Activated CD4-positive, alpha-beta T cell treated with anti-CD3 and anti-CD28 coated beads, Interleukin-2, amount 10 ng/mL, durations not matched to agents 24 days and 14 days (primary cell): ENCODE data around the gene RNGTT. TPM values are rescaled to one million over a fixed set of nuclear protein-coding genes. Genes with fewer than 3 reads are reported as not detected.
"Not testable (repeated sequence)": the region's sequence is repeated elsewhere in the genome, so short reads cannot be mapped to it uniquely, and the experiment has no call there.

Experiments used
- DNase-seq: peaks from one replicate; pipeline ENCODE4 v3.0.0; 2022
- H3K27ac Mint-ChIP-seq: one replicate; pipeline ENCODE4 v1.8.0; 2022; ENCODE audit warnings: mild to moderate bottlenecking, mixed read lengths
- H3K27me3 Mint-ChIP-seq: one replicate; pipeline ENCODE4 v1.8.0; 2022; ENCODE audit warnings: mixed read lengths
- H3K36me3 Mint-ChIP-seq: one replicate; pipeline ENCODE4 v1.8.0; 2022; ENCODE audit warnings: low read depth, mild to moderate bottlenecking, mixed read lengths
- H3K4me1 Mint-ChIP-seq: one replicate; pipeline ENCODE4 v1.8.0; 2021; ENCODE audit warnings: mixed read lengths
- H3K4me3 Mint-ChIP-seq: one replicate; pipeline ENCODE4 v1.8.0; 2022; ENCODE audit warnings: mild to moderate bottlenecking, moderate library complexity, mixed read lengths
- H3K9me3 Mint-ChIP-seq: one replicate; pipeline ENCODE4 v1.8.0; 2021; ENCODE audit warnings: mixed read lengths
- intact Hi-C: fragments of 100-400 bp; cut with micrococcal nuclease; formaldehyde crosslinking; loops from one replicate; pipeline ENCODE4 v1.15.1; 2023
- total RNA-seq: library from RNA; stranded (reverse); gene quantifications from 2 replicates; pipeline ENCODE4 v1.2.3, GENCODE V29; 2022

The RNGTT gene
- total RNA-seq, 1 donor from 2014 or later, result 25.9 TPM

DNA sequence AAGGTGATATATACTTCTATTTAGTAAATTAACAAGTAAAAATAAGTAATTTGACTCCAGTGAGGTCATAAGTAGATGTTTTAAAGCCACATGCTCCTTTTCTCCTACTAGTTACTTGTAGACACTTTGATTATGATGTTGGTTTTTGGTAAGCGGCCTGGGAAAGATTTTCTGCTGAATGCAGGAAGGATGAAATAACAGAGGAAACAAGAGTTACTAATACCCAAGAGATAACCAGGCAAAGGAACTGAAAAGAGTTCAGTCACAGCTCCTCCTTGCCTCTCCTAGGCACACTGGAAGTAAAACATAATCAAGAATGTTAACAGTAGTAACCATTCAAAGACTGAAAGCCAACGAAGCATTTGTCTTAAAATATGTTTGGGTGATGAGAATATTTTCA, 203.3 kb downstream of the RNGTT start:
- no peak overlapping the region for H3K4me3 Mint-ChIP-seq
- intact Hi-C loops, result no loop called here

DNA sequence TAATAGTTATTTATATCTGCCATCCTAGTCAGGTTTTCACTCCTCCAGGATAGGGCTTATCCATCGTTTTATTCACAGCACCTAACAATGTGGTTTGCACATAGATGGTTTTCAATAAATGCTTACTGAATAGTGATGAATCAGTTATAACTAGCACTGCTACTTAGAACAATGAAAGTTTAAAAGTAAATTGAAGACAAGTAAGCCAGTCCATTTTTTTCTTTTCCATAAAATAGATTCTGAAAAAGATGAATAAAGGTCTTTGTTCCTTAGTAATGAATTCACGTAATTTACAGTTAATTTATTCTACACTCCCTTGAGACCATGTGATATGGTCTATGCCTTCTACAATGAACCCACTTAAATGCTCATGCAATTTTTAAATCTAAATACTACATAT, 212.5 kb downstream of the RNGTT start:
- peaks cover 4% of the 10 kb centered on the region for H3K9me3 Mint-ChIP-seq
- H3K4me3 Mint-ChIP-seq, result no peak overlapping the region
- peaks cover 8% of the 10 kb centered on the region for H3K36me3 Mint-ChIP-seq
- intact Hi-C loops, result no loop called here
- no peak for DNase-seq
- H3K27ac Mint-ChIP-seq, result no peak overlapping the region
- H3K4me1 Mint-ChIP-seq, result no peaks in the 10 kb centered on the region
- no peaks in the 10 kb centered on the region for H3K27me3 Mint-ChIP-seq

More for the DNA sequence above, 203.3 kb downstream of the RNGTT start:
- Mint-ChIP-seq H3K36me3 (peaks cover 6% of the 10 kb centered on the region), H3K27ac (no peak overlapping the region), H3K9me3 (peaks cover 4% of the 10 kb centered on the region), H3K27me3 (no peaks in the 10 kb centered on the region), H3K4me1 (no peaks in the 10 kb centered on the region)
- no peak for DNase-seq

DNA sequence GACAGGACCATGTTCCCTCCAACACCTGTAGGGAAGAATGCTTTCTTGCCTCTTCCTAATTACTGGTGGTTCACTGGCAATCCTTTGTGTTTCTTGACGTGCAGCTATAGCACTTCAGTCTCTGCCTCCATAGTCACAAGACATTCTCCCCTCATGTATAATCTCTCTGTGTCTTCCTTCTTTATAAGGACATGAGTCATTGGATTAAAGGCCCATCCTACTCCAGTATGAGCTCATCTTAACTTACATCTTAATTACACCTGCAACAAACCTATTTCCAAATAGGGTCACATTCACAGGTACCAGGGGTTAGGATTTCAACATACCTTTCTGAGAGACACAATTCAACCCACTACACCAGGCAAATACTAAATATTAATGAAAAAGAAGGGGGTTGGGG, 213.6 kb downstream of the RNGTT start:
- Mint-ChIP-seq H3K4me3 (no peak overlapping the region), H3K36me3 (peaks cover 6% of the 10 kb centered on the region), H3K27ac (no peak overlapping the region), H3K9me3 (no peaks in the 10 kb centered on the region), H3K27me3 (no peaks in the 10 kb centered on the region), H3K4me1 (no peaks in the 10 kb centered on the region)
- intact Hi-C loops, result no loop called here
- no peak for DNase-seq

DNA sequence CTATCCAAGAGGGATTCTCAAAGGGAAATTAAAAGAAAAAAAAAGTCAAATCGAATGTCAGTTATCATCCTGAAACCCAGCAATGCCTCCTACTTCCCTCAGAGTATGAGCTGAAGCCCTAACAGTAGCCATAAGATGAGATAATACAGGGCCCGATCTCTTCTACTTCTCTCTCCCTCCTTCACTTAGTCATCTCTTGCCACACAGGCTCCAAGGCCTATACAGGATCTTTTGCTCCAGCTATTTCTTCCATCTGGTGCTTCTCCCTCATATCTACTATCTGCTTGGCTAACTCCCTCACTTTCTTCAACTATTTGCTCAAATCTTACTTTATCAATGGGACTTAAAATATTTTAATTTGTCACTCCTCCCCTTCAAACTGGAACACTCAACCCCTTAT, 215.3 kb downstream of the RNGTT start:
- no peak for DNase-seq
- H3K36me3 Mint-ChIP-seq, result peaks cover 2% of the 10 kb centered on the region

DNA sequence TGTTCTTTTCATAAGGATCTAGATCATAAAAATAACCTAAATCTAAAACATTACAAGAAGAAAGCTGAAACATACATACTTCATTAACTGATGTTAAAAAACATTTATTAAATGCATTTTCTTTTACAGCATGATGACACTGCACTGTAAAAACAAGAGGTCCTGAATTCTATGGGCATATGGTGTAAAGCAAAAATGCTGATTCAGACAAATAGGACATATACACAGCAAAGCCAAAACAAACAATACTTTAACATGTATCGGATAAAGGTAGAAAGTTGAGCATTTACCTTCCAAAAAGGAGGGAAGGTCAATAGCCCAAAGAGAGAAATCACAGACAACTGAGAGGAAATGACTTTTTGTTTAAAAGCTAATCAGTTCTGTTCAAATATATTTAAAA, 221.5 kb downstream of the RNGTT start:
- DNase-seq, result no peak
- Mint-ChIP-seq H3K4me3 (no peak overlapping the region), H3K9me3 (no peaks in the 10 kb centered on the region), H3K27ac (no peak overlapping the region), H3K36me3 (peaks cover 16% of the 10 kb centered on the region), H3K27me3 (no peaks in the 10 kb centered on the region), H3K4me1 (no peaks in the 10 kb centered on the region)
- intact Hi-C loops, result no loop called here

More for the DNA sequence above, 215.3 kb downstream of the RNGTT start:
- Mint-ChIP-seq H3K27ac (no peak overlapping the region), H3K27me3 (no peaks in the 10 kb centered on the region), H3K4me1 (no peaks in the 10 kb centered on the region), H3K4me3 (no peak overlapping the region), H3K9me3 (no peaks in the 10 kb centered on the region)
- intact Hi-C loops, result no loop called here

DNA sequence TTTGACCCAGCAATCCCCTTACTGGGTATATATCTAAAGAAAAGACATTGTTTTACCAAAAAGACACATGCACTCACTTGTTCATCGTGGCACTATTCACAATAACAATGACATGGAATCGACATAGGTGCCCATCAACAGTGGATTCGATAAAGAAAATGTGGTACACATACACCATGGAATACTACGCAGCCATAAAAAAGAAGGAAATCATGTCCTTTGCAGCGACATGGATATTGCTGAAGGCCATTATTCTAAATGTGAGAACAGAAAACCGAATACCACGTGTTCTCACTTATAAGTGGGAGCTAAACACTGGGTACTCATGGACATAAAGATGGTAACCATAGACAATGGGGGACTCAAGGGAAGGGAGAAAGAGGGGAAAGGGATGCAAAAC, 222.3 kb downstream of the RNGTT start:
- H3K27ac Mint-ChIP-seq, result no peak overlapping the region
- H3K27me3 Mint-ChIP-seq, result no peaks in the 10 kb centered on the region
- H3K9me3 Mint-ChIP-seq, result no peaks in the 10 kb centered on the region
- H3K36me3 Mint-ChIP-seq, result peaks cover 22% of the 10 kb centered on the region
- H3K4me3 Mint-ChIP-seq, result no peak overlapping the region
- DNase-seq, result no peak
- no peaks in the 10 kb centered on the region for H3K4me1 Mint-ChIP-seq
- intact Hi-C loops, result no loop called here

DNA sequence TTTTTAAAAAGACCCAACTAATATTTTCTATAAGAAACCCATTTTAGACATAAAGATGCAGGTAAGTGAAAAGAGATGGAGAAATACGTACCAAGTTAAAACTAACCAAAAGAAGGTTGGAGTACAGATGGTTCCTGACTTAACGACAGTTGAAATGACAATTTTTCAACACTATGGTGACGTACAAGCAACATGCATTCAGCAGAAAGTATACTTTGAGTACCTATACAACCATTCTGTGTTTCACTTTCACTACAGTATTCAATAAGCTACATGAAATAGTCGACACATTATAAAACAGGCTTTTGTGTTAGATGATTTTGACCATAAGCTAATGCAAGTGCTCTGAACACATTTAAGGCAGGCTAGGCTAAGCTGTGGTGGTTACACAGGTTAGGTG, 228.9 kb downstream of the RNGTT start:
- H3K27ac Mint-ChIP-seq, result no peak overlapping the region
- no peaks in the 10 kb centered on the region for H3K27me3 Mint-ChIP-seq
- H3K4me1 Mint-ChIP-seq, result peaks cover 10% of the 10 kb centered on the region
- peaks cover 46% of the 10 kb centered on the region for H3K36me3 Mint-ChIP-seq
- peaks cover 7% of the 10 kb centered on the region for H3K9me3 Mint-ChIP-seq
- no peak for DNase-seq
- no peak overlapping the region for H3K4me3 Mint-ChIP-seq
- intact Hi-C loops, result no loop called here

DNA sequence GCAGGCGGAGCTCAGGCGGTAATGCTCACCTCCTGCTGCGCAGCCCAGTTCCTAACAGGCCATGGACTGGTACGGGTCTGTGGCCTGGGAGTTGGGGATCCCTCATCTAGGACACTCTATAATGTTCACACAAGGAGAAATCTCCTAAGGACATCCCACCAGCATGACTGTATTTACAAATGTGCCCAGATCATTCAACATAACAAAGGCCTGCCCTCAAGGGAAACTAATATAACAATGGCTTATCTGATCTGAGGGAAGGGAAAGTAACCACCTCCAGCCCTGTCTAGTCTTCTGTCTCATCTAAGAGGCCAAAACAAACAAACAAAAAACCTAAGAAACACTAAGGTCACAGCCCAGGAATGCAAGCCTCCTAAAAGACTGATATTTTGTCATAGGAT, 232.8 kb downstream of the RNGTT start:
- H3K27me3 Mint-ChIP-seq, result no peaks in the 10 kb centered on the region
- H3K4me1 Mint-ChIP-seq, result peaks cover 18% of the 10 kb centered on the region
- peaks cover 36% of the 10 kb centered on the region for H3K36me3 Mint-ChIP-seq
- peaks cover 10% of the 10 kb centered on the region for H3K9me3 Mint-ChIP-seq
- H3K4me3 Mint-ChIP-seq, result no peak overlapping the region
- intact Hi-C loops, result no loop called here
- H3K27ac Mint-ChIP-seq, result no peak overlapping the region
- no peak for DNase-seq

DNA sequence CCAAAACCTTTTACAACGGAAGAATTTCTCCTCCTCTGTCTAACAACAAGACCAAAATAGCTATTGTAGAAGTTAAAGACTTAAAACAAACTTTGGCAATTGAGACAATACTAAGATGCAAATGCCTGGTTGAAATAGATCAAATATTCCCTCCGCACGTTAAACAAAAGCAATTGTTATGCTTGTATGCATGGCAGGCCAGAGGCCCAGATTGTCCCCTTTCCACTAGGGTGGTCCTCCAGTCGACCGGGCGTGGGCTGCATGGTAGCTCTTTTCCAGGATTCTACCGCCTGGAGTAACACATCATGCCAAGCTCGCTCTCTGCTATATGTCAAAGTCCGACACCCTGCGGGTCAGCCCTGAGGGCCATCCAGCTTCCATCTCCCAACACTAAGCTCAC, 234.7 kb downstream of the RNGTT start:
- Mint-ChIP-seq H3K36me3 (peaks cover 33% of the 10 kb centered on the region), H3K27me3 (no peaks in the 10 kb centered on the region), H3K4me1 (peaks cover 26% of the 10 kb centered on the region), H3K4me3 (no peak overlapping the region), H3K27ac (peak overlapping the region; percentile 48), H3K9me3 (peaks cover 17% of the 10 kb centered on the region)
- intact Hi-C loops, result no loop called here
- no peak for DNase-seq

DNA sequence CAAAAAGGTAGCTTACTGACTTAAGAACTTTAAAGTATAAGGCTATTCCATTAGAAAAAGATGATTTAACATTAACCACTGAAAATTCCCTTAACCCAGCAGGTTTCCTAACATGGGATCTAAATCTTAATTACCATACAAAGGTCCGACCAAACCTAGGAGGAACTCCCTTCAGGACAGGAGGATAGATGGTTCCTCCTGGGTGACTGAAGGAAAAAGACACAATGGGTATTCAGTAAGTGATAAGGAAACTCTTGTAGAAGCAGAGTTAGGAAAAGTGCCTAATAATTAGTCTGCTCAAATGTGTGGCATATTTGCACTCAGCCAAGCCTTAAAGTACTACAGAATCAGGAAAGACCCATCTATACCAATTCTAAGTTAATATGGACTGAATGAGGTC, 237.0 kb downstream of the RNGTT start:
- H3K27ac Mint-ChIP-seq, DNase-seq, H3K4me3 Mint-ChIP-seq, H3K27me3 Mint-ChIP-seq, intact Hi-C loops: not testable (repeated sequence)
- H3K4me1 Mint-ChIP-seq, result peaks cover 20% of the 10 kb centered on the region
- peaks cover 26% of the 10 kb centered on the region for H3K36me3 Mint-ChIP-seq
- peaks cover 17% of the 10 kb centered on the region for H3K9me3 Mint-ChIP-seq

DNA sequence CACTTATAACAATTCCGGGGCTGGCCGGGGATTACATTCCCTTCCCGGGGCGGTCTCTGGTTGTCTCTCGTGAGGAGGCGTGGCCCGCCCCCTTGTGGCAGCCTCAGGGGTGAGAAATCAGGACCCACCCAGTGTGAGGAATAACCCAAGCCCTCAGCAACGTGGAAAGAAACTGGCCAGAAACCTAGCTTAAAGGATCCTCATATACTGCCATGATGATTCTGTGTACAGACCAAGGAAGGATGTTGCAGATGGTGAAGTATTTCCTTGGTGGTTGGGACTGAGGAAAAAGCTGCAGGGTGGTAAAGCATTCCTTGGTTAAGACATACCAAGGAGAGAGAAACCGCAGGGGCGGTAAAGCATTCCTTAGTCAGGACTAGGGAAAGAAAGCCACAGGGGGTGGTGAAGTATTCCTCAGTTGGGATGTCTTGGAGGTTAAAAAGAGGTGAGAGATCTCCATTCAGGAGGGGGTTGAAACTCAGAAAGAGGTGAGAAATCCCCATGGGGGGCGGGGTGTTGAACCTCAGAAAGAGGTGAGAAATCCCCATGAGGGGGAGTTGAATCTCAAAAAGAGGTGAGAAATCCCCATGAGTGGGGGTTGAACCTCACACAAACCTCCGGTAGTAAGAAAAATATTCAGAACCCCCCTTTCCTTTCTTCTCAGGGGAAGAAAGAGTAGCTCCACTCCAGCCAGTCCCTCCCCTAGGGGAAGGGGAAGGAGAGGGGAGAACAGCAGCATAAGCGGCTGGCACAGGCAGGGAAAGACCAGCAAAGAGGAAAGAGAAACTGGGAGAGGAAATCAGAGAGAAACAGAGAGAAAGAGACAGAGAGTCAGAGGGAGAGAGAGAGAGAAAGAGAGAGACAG, 238.1 kb downstream of the RNGTT start:
- peaks cover 16% of the 10 kb centered on the region for H3K36me3 Mint-ChIP-seq
- DNase-seq, result no peak
- H3K27ac Mint-ChIP-seq, result peak overlapping the region; percentile 46
- intact Hi-C loops, result no loop called here
- H3K4me1 Mint-ChIP-seq, result peaks cover 16% of the 10 kb centered on the region
- peak overlapping the region; percentile 46 for H3K4me3 Mint-ChIP-seq
- peaks cover 10% of the 10 kb centered on the region for H3K9me3 Mint-ChIP-seq
- no peaks in the 10 kb centered on the region for H3K27me3 Mint-ChIP-seq

DNA sequence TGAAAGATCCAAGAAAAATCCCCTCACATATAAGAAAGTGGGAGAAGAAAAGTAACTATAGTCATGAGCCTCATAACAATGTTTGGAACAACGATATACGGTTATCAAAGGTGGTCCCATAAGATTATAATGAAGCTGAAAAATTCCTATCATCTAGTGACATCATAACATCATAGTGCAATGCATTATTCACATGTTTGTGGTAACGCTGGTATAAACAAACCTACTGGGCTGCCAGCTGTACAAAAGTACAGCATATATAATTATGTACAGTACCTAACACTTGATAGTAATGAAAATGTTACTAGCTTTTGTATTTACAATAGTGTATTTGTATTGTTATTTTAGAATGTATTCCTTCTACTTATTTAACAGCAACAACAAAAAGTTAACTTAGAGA, 240.7 kb downstream of the RNGTT start:
- no peak overlapping the region for H3K4me3 Mint-ChIP-seq
- H3K4me1 Mint-ChIP-seq, result peaks cover 16% of the 10 kb centered on the region
- peaks cover 9% of the 10 kb centered on the region for H3K9me3 Mint-ChIP-seq
- H3K36me3 Mint-ChIP-seq, result peaks cover 6% of the 10 kb centered on the region
- intact Hi-C loops, result no loop called here
- no peak overlapping the region for H3K27ac Mint-ChIP-seq
- no peak for DNase-seq
- H3K27me3 Mint-ChIP-seq, result no peaks in the 10 kb centered on the region

DNA sequence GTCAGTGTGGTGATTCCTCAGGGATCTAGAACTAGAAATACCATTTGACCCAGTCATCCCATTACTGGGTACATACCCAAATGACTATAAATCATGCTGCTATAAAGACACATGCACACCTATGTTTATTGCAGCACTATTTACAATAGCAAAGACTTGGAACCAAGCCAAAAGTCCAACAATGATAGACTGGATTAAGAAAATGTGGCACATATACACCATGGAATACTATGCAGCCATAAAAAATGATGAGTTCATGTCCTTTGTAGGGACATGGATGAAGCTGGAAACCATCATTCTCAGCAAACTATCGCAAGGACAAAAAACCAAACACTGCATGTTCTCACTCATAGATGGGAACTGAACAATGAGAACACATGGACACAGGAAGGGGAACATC, 247.0 kb downstream of the RNGTT start:
- intact Hi-C loops, H3K4me1 Mint-ChIP-seq, H3K27me3 Mint-ChIP-seq, H3K9me3 Mint-ChIP-seq, H3K27ac Mint-ChIP-seq, H3K4me3 Mint-ChIP-seq, DNase-seq: not testable (repeated sequence)
- peaks cover 12% of the 10 kb centered on the region for H3K36me3 Mint-ChIP-seq

DNA sequence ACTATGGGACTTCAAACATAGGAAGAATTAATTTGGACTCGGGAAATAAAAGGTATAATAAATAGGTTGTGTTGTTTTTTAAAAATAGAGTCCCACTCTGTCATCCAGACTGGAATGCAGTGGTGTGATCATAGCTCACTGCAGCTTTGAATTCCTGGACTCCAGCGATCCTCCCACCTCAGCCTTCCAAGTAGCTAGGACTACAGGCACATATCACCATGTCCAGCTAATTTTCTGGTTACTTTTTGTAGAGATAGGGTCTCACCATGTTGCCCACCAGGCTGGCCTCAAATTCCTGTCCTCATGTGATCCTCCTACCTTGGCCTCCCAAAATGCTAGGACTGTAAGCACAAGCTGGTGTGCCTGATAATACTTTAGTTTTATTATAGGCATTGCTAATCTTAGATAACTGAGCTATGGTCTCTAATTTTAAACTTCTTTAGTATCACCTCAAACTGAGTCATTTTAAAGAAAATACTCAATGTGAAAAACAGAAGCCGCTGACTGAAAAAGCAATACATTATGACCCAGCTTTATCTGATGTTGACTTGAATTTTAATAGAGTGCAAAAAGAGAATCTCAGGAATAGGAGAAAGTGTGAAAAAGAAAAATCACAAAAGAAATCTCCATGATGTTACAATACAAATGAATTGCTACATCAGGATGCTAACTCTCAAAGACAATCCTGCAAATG, 251.0 kb downstream of the RNGTT start:
- Mint-ChIP-seq H3K4me1 (no peaks in the 10 kb centered on the region), H3K9me3 (peaks cover 5% of the 10 kb centered on the region), H3K27me3 (no peaks in the 10 kb centered on the region), H3K4me3 (no peak overlapping the region), H3K36me3 (peaks cover 9% of the 10 kb centered on the region), H3K27ac (no peak overlapping the region)
- no peak for DNase-seq
- intact Hi-C loops, result no loop called here
